GM23338 (cell line): ENCODE data around the gene ENTPD1.

Source experiments
- CREB1 ChIP-seq: fragments of 250-450 bp; sonication (Bioruptor Pico); IDR thresholded peaks from 2 replicates; pipeline ENCODE4 v1.5.0; 2020; ENCODE audit warnings: low read depth, mild to moderate bottlenecking, moderate library complexity
- CTCF ChIP-seq, 2 experiments: fragments of 200-600 bp in 1 of 2; sonication (generic) in 1 of 2; conservative IDR thresholded peaks; 2 replicates each; pipeline versions ENCODE4 v1.5.1 to v1.6.1; 2016 to 2017; ENCODE audit warnings: antibody characterized with exemption in 2 of 2, low read depth in 2 of 2, mild to moderate bottlenecking in 2 of 2, moderate library complexity in 1 of 2
- ETS1 ChIP-seq: IDR thresholded peaks from 2 replicates; pipeline ENCODE4 v1.6.1; 2016; ENCODE audit warnings: antibody characterized with exemption
- EZH2 ChIP-seq: fragments of 200-600 bp; sonication (generic); IDR thresholded peaks from one replicate; pipeline ENCODE4 v1.8.0; 2017; ENCODE audit warnings: antibody characterized with exemption, mild to moderate bottlenecking, low read depth; ENCODE audit not compliant: unreplicated experiment
- EZH2phosphoT487 ChIP-seq: fragments of 200-600 bp; sonication (generic); IDR thresholded peaks from one replicate; pipeline ENCODE4 v1.8.1; 2018; ENCODE audit warnings: antibody characterized with exemption; ENCODE audit not compliant: unreplicated experiment
- JUNB ChIP-seq: IDR thresholded peaks from one replicate; pipeline ENCODE4 v1.6.1; 2016; ENCODE audit warnings: antibody characterized with exemption; ENCODE audit not compliant: unreplicated experiment
- NANOG ChIP-seq: IDR thresholded peaks from 2 replicates; pipeline ENCODE4 v1.6.1; 2016; ENCODE audit warnings: antibody characterized with exemption, borderline replicate concordance
- POLR2AphosphoS5 ChIP-seq: IDR thresholded peaks from 2 replicates; pipeline ENCODE4 v1.6.1; 2016; ENCODE audit warnings: antibody characterized with exemption, low read depth
- REST ChIP-seq: IDR thresholded peaks from one replicate; pipeline ENCODE4 v1.6.1; 2018; ENCODE audit warnings: antibody characterized with exemption; ENCODE audit not compliant: unreplicated experiment
- STAT1 ChIP-seq: IDR thresholded peaks from one replicate; pipeline ENCODE4 v1.6.1; 2016; ENCODE audit warnings: antibody characterized with exemption; ENCODE audit not compliant: unreplicated experiment
- ZNF114 ChIP-seq: fragments of 250-450 bp; sonication (Bioruptor Pico); IDR thresholded peaks from 2 replicates; pipeline ENCODE4 v1.5.0; 2020; ENCODE audit warnings: mild to moderate bottlenecking, moderate library complexity
- ZNF331 ChIP-seq: fragments of 250-450 bp; sonication (Bioruptor Pico); IDR thresholded peaks from 2 replicates; pipeline ENCODE4 v1.5.0; 2020; ENCODE audit warnings: low read depth, mild to moderate bottlenecking, moderate library complexity
- ZNF462 ChIP-seq: fragments of 250-450 bp; sonication (Bioruptor Pico); IDR thresholded peaks from 2 replicates; pipeline ENCODE4 v1.5.0; 2020; ENCODE audit warnings: mild to moderate bottlenecking, moderate library complexity

GRCh38 chr10:95728526-95728925 is 27.4 kb upstream of the ENTPD1 start:
- TF ChIP-seq CTCF (conservative IDR thresholded peaks at IDR 0.05; ENCODE audit: low read depth in 2 of 2): no peak; a peak in 1 of 4 replicates
- no peak for TF ChIP-seq EZH2
- no peak for TF ChIP-seq EZH2phosphoT487
- no peak for TF ChIP-seq CREB1 (CRISPR knock-in tag)
- TF ChIP-seq POLR2AphosphoS5: no peak
- no peak for TF ChIP-seq REST
- TF ChIP-seq ZNF331 (CRISPR knock-in tag): no peak
- no peak for TF ChIP-seq NANOG
- no peak for TF ChIP-seq JUNB
- no peak for TF ChIP-seq ETS1
- TF ChIP-seq ZNF114 (CRISPR knock-in tag): no peak
- TF ChIP-seq STAT1: no peak
- no peak for TF ChIP-seq ZNF462
